ENCODE measurements around the gene PTPDC1.

Gene PTPDC1

GRCh38 chr9:94084314-94084713, at the start of gene PTPDC1:
TSS of gene PTPDC1 (plus strand) at chr9:94084464. CDS start at chr9:94084531, 67 bp downstream.
- no peak for DNase-seq (ENCODE audit: low read depth in 2 of 2)

- DNase-seq (ENCODE audit: low read depth in 2 of 2) = no peak
Observed at GRCh38 chr9:94034511-94034910, 49.8 kb upstream of the PTPDC1 start.

- no peak for DNase-seq (ENCODE audit: low read depth in 2 of 2)
Observed at GRCh38 chr9:94039786-94040185, 44.5 kb upstream of the PTPDC1 start.

- no peak for DNase-seq (ENCODE audit: low read depth in 2 of 2)
Observed at GRCh38 chr9:94042516-94043360, 41.5 kb upstream of the PTPDC1 start.

- DNase-seq (ENCODE audit: low read depth in 2 of 2) = no peak
Observed at GRCh38 chr9:94054716-94055115, 29.5 kb upstream of the PTPDC1 start.

- no peak for DNase-seq (ENCODE audit: low read depth in 2 of 2)
Observed at GRCh38 chr9:94056442-94056974, 27.8 kb upstream of the PTPDC1 start.

- no peak for DNase-seq (ENCODE audit: low read depth in 2 of 2)
Observed at GRCh38 chr9:94057918-94058317, 26.3 kb upstream of the PTPDC1 start.

- no peak for DNase-seq (ENCODE audit: low read depth in 2 of 2)
Observed at GRCh38 chr9:94061864-94062263, 22.4 kb upstream of the PTPDC1 start.

- peak; percentile 30 to 42 for DNase-seq (ENCODE audit: low read depth in 2 of 2)
Observed at GRCh38 chr9:94065535-94065961, 18.7 kb upstream of the PTPDC1 start.

GRCh38 chr9:94068257-94068656, 16.0 kb upstream of the PTPDC1 start:
- DNase-seq (ENCODE audit: low read depth in 2 of 2) = no peak

GRCh38 chr9:94076557-94076956, 7.7 kb upstream of the PTPDC1 start:
- DNase-seq (ENCODE audit: low read depth in 2 of 2) = no peak

- DNase-seq (ENCODE audit: low read depth in 2 of 2) = no peak
Observed at GRCh38 chr9:94078086-94078485, 6.2 kb upstream of the PTPDC1 start.

- DNase-seq (ENCODE audit: low read depth in 2 of 2) = no peak
Observed at GRCh38 chr9:94079236-94079635, 5.0 kb upstream of the PTPDC1 start.

- DNase-seq (ENCODE audit: low read depth in 2 of 2) = no peak
Observed at GRCh38 chr9:94080249-94080648, 4.0 kb upstream of the PTPDC1 start.

- DNase-seq (ENCODE audit: low read depth in 2 of 2) = no peak
Observed at GRCh38 chr9:94081435-94081834, 2.8 kb upstream of the PTPDC1 start.

- DNase-seq (ENCODE audit: low read depth in 2 of 2) = no peak
Observed at GRCh38 chr9:94081864-94082463, 2.3 kb upstream of the PTPDC1 start.

GRCh38 chr9:94082553-94082952, 1.7 kb upstream of the PTPDC1 start:
- DNase-seq (ENCODE audit: low read depth in 2 of 2) = no peak

GRCh38 chr9:94082956-94083355, 1.3 kb upstream of the PTPDC1 start:
- DNase-seq (ENCODE audit: low read depth in 2 of 2) = no peak

- no peak for DNase-seq (ENCODE audit: low read depth in 2 of 2)
Observed at GRCh38 chr9:94083384-94083783, 880 bp upstream of the PTPDC1 start.

GRCh38 chr9:94085062-94085639, 887 bp downstream of the PTPDC1 start:
- no peak for DNase-seq (ENCODE audit: low read depth in 2 of 2)

- no peak for DNase-seq (ENCODE audit: low read depth in 2 of 2)
Observed at GRCh38 chr9:94086486-94087345, 2.5 kb downstream of the PTPDC1 start.
